Right cardiac atrium (tissue), 5 donors: ENCODE data around the gene IFNGR2. TPM values are rescaled to one million over a fixed set of nuclear protein-coding genes. Genes with fewer than 3 reads are reported as not detected.

Experiments
- ATAC-seq, 2 donors: fragments of 200-7000 bp; cut with Tn5 transposase; one replicate each; pipeline versions ENCODE4 v1.8.0 to v1.9.1; 2020; ENCODE audit warnings: moderate library complexity in 2 of 2, mild to moderate bottlenecking in 1 of 2
- DNase-seq, 3 donors: peaks; one replicate each; pipeline ENCODE4 v3.0.0-alpha.2; 2020
- H3K27ac ChIP-seq: one replicate; pipeline ENCODE4 v1.5.1; 2013; ENCODE audit warnings: mild to moderate bottlenecking, low read length, control low read depth, moderate library complexity
- H3K27me3 ChIP-seq: one replicate; pipeline ENCODE4 v1.6.1; 2013; ENCODE audit not compliant: control insufficient read depth, insufficient read depth
- H3K4me1 ChIP-seq: one replicate; pipeline ENCODE4 v1.6.1; 2013; ENCODE audit warnings: low read length; ENCODE audit not compliant: control insufficient read depth, insufficient read depth
- H3K4me3 ChIP-seq: one replicate; pipeline ENCODE4 v1.5.1; 2013; ENCODE audit warnings: low read length, control low read depth
- H3K9me3 ChIP-seq: one replicate; pipeline ENCODE4 v1.6.1; 2013; ENCODE audit warnings: low read length; ENCODE audit not compliant: control insufficient read depth
- WGBS: extraction: QIAGEN DNeasy Blood & Tissue Kit; methylation state at CpG from one replicate; pipeline ENCODE4 v1.1.7; 2013; 5-methylcytosine and 5-hydroxymethylcytosine counted together
- intact Hi-C, 4 donors: fragments of 100-400 bp; cut with DNase I; formaldehyde crosslinking; loops; one replicate each; pipeline versions ENCODE4 v1.11.0 to v1.14.0; 2022 to 2023
- polyA plus RNA-seq: library from polyadenylated mRNA; stranded (reverse); fragments of 200-250 nt; gene quantifications from one replicate; pipeline ENCODE4 v1.2.3, GENCODE V29; 2013
- total RNA-seq, 4 donors: library from RNA; stranded (reverse); fragmentation: NEBNext Ultra II Directional; extraction: Animal tissue kit (Norgen Biotek cat#: 25700); gene quantifications; one replicate each; pipeline ENCODE4 v1.2.1, GENCODE V29; 2021
- donor health status: healthy with polysubstance abuse.
- donor health status: DM: no; HTN: yes; CAD: no.
- donor health status: DM: no; HTN: no; CAD: no.
- donor health status: DM: no; HTN: yes; CAD: no; lungs with severe emphysema.
- donor health status: DM: yes; HTN: yes; CAD: no.

The IFNGR2 gene
- total and polyA plus RNA-seq, 5 donors = 37.4 to 47.4 (median 41.7) TPM

- H3K27ac ChIP-seq = no peak overlapping the region
- WGBS = 95% methylated on average over 5 of the region's 5 CpGs
- intact Hi-C loops = no loop called here
- no peaks in the 10 kb centered on the region for H3K9me3 ChIP-seq
- H3K4me1 ChIP-seq = peaks cover 6% of the 10 kb centered on the region
- ATAC-seq = no peak
- H3K4me3 ChIP-seq = no peak overlapping the region
- no peak for DNase-seq
- H3K27me3 ChIP-seq = no peaks in the 10 kb centered on the region
These were observed 18.6 kb downstream of the IFNGR2 start for GRCh38 chr21:33421713-33422393.

- 93% methylated on average over 9 of the region's 9 CpGs for WGBS
- ATAC-seq (no peak), DNase-seq (no peak)
- Histone ChIP-seq H3K4me1 (peaks cover 6% of the 10 kb centered on the region), H3K4me3 (no peak overlapping the region), H3K27ac (no peak overlapping the region), H3K27me3 (no peaks in the 10 kb centered on the region), H3K9me3 (no peaks in the 10 kb centered on the region)
- intact Hi-C loops = no loop called here
These were observed 21.0 kb downstream of the IFNGR2 start for GRCh38 chr21:33424214-33424613.

GRCh38 chr21:33425825-33426224 lies 22.6 kb downstream of the IFNGR2 start:
- no peak overlapping the region for H3K4me3 ChIP-seq
- 91% methylated on average over 3 of the region's 3 CpGs for WGBS
- no peak for DNase-seq
- H3K27me3 ChIP-seq = no peaks in the 10 kb centered on the region
- ATAC-seq = no peak
- intact Hi-C loops = no loop called here
- H3K27ac ChIP-seq = no peak overlapping the region
- H3K9me3 ChIP-seq = no peaks in the 10 kb centered on the region
- no peaks in the 10 kb centered on the region for H3K4me1 ChIP-seq

GRCh38 chr21:33427051-33427450 lies 23.8 kb downstream of the IFNGR2 start:
- ATAC-seq (no peak), DNase-seq (no peak)
- intact Hi-C loops = no loop called here
- Histone ChIP-seq H3K27ac (no peak overlapping the region), H3K27me3 (no peaks in the 10 kb centered on the region), H3K4me3 (no peak overlapping the region), H3K4me1 (no peaks in the 10 kb centered on the region), H3K9me3 (no peaks in the 10 kb centered on the region)
- WGBS = 84% methylated on average over 7 of the region's 7 CpGs

GRCh38 chr21:33428669-33429068 lies 25.5 kb downstream of the IFNGR2 start:
- Histone ChIP-seq H3K4me1 (no peaks in the 10 kb centered on the region), H3K27me3 (no peaks in the 10 kb centered on the region), H3K9me3 (no peaks in the 10 kb centered on the region), H3K4me3 (no peak overlapping the region), H3K27ac (no peak overlapping the region)
- intact Hi-C loops = no loop called here
- DNase-seq (peak in 1 of 3 donors; percentile 37), ATAC-seq (peak; percentile 40 to 50)
- WGBS = 78% methylated on average over 8 of the region's 8 CpGs

GRCh38 chr21:33430858-33431257 lies 27.6 kb downstream of the IFNGR2 start:
- 81% methylated on average over 3 of the region's 3 CpGs for WGBS
- H3K4me1 ChIP-seq = no peaks in the 10 kb centered on the region
- no peak overlapping the region for H3K27ac ChIP-seq
- ATAC-seq (no peak), DNase-seq (no peak)
- no peaks in the 10 kb centered on the region for H3K27me3 ChIP-seq
- no peaks in the 10 kb centered on the region for H3K9me3 ChIP-seq
- intact Hi-C loops = loop anchor here in 1 of 4 donors (10.0 kb wide), 1 partner anchor 226 kb away; no protein-coding TSS in a partner anchor
- H3K4me3 ChIP-seq = no peak overlapping the region

- intact Hi-C loops = loop anchor here in 1 of 4 donors (10.0 kb wide), 1 partner anchor 228 kb away; no protein-coding TSS in a partner anchor
- Histone ChIP-seq H3K9me3 (no peaks in the 10 kb centered on the region), H3K4me1 (no peaks in the 10 kb centered on the region), H3K27ac (no peak overlapping the region), H3K27me3 (no peaks in the 10 kb centered on the region), H3K4me3 (no peak overlapping the region)
- ATAC-seq (no peak), DNase-seq (no peak)
- 93% methylated on average over 6 of the region's 6 CpGs for WGBS
These were observed 29.3 kb downstream of the IFNGR2 start for GRCh38 chr21:33432496-33432895.

- intact Hi-C loops = loop anchor here in 1 of 4 donors (10.0 kb wide), 1 partner anchor 228 kb away; no protein-coding TSS in a partner anchor
These were observed 29.8 kb downstream of the IFNGR2 start for GRCh38 chr21:33433001-33433400.

GRCh38 chr21:33433425-33434114 lies 30.4 kb downstream of the IFNGR2 start:
- H3K27ac ChIP-seq = no peak overlapping the region
- no peaks in the 10 kb centered on the region for H3K9me3 ChIP-seq
- intact Hi-C loops = loop anchor here in 1 of 4 donors (10.0 kb wide), 1 partner anchor 229 kb away; no protein-coding TSS in a partner anchor
- 80% methylated on average over 8 of the region's 8 CpGs for WGBS
- H3K27me3 ChIP-seq = no peaks in the 10 kb centered on the region
- DNase-seq (no peak), ATAC-seq (peak; percentile 9 to 37)
- H3K4me3 ChIP-seq = no peak overlapping the region
- no peaks in the 10 kb centered on the region for H3K4me1 ChIP-seq

More at GRCh38 chr21:33433001-33433400, 29.8 kb downstream of the IFNGR2 start:
- Histone ChIP-seq H3K4me3 (no peak overlapping the region), H3K27me3 (no peaks in the 10 kb centered on the region), H3K4me1 (no peaks in the 10 kb centered on the region), H3K27ac (no peak overlapping the region), H3K9me3 (no peaks in the 10 kb centered on the region)
- no peak for DNase-seq
- no peak for ATAC-seq
- 93% methylated on average over 8 of the region's 8 CpGs for WGBS

GRCh38 chr21:33434770-33435360 lies 31.7 kb downstream of the IFNGR2 start:
- Histone ChIP-seq H3K27me3 (no peaks in the 10 kb centered on the region), H3K4me1 (no peaks in the 10 kb centered on the region), H3K4me3 (no peak overlapping the region), H3K27ac (peak overlapping the region; percentile 77), H3K9me3 (no peaks in the 10 kb centered on the region)
- WGBS = 73% methylated on average over 5 of the region's 5 CpGs
- intact Hi-C loops = loop anchor here in 1 of 4 donors (10.0 kb wide), 1 partner anchor 230 kb away; no protein-coding TSS in a partner anchor
- ATAC-seq (peak; percentile 65 to 84), DNase-seq (no peak)

- no peak overlapping the region for H3K27ac ChIP-seq
- no peaks in the 10 kb centered on the region for H3K4me1 ChIP-seq
- intact Hi-C loops = loop anchor here in 1 of 4 donors (10.0 kb wide), 1 partner anchor 232 kb away; no protein-coding TSS in a partner anchor
- H3K27me3 ChIP-seq = no peaks in the 10 kb centered on the region
- no peak overlapping the region for H3K4me3 ChIP-seq
- ATAC-seq = no peak
- DNase-seq = no peak
- WGBS = 77% methylated on average over 6 of the region's 6 CpGs
- no peaks in the 10 kb centered on the region for H3K9me3 ChIP-seq
These were observed 33.9 kb downstream of the IFNGR2 start for GRCh38 chr21:33437140-33437539.
